ENCODE measurements around the gene FTCD. TPM values are rescaled to one million over a fixed set of nuclear protein-coding genes. Genes with fewer than 3 reads are reported as not detected.

Gene FTCD
- total and polyA plus RNA-seq, 2 of the 8 experiments (the other 6 are each of a cell fraction or from before 2014, with no cell fraction given), result 3.3 to 4.9 TPM

DNA sequence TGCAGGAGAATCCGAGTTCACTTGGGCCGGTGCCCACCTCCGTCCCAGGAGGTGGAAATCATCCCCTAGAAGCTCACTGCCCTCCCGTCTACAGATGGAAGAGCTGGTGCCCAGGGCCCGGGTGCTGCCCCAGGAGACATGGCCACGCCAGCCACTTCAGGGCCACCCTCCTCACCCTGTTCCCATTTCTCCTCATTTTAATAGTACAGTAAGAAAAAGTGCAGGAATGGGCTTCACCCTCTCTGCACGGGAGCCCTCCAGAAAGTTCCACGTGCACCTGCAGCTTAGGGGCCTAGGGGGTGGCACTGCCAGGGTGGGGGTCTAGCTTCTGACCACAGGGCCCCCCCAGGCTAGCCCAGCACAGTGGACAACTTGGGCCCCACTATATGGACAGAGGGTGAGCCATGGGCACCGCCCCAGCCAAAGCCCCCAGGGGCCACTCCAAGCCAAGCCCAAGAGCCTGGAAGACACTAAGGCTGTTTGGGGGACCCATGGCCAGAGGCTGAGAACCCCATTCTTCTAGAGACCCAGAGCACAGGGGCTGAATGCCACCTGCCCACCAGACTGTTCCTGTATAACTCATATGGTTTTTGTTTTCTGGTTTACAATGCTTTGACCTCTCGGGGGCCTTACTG, 3.4 kb upstream of the FTCD start (continued):
- TF ChIP-seq, protein P1, sequence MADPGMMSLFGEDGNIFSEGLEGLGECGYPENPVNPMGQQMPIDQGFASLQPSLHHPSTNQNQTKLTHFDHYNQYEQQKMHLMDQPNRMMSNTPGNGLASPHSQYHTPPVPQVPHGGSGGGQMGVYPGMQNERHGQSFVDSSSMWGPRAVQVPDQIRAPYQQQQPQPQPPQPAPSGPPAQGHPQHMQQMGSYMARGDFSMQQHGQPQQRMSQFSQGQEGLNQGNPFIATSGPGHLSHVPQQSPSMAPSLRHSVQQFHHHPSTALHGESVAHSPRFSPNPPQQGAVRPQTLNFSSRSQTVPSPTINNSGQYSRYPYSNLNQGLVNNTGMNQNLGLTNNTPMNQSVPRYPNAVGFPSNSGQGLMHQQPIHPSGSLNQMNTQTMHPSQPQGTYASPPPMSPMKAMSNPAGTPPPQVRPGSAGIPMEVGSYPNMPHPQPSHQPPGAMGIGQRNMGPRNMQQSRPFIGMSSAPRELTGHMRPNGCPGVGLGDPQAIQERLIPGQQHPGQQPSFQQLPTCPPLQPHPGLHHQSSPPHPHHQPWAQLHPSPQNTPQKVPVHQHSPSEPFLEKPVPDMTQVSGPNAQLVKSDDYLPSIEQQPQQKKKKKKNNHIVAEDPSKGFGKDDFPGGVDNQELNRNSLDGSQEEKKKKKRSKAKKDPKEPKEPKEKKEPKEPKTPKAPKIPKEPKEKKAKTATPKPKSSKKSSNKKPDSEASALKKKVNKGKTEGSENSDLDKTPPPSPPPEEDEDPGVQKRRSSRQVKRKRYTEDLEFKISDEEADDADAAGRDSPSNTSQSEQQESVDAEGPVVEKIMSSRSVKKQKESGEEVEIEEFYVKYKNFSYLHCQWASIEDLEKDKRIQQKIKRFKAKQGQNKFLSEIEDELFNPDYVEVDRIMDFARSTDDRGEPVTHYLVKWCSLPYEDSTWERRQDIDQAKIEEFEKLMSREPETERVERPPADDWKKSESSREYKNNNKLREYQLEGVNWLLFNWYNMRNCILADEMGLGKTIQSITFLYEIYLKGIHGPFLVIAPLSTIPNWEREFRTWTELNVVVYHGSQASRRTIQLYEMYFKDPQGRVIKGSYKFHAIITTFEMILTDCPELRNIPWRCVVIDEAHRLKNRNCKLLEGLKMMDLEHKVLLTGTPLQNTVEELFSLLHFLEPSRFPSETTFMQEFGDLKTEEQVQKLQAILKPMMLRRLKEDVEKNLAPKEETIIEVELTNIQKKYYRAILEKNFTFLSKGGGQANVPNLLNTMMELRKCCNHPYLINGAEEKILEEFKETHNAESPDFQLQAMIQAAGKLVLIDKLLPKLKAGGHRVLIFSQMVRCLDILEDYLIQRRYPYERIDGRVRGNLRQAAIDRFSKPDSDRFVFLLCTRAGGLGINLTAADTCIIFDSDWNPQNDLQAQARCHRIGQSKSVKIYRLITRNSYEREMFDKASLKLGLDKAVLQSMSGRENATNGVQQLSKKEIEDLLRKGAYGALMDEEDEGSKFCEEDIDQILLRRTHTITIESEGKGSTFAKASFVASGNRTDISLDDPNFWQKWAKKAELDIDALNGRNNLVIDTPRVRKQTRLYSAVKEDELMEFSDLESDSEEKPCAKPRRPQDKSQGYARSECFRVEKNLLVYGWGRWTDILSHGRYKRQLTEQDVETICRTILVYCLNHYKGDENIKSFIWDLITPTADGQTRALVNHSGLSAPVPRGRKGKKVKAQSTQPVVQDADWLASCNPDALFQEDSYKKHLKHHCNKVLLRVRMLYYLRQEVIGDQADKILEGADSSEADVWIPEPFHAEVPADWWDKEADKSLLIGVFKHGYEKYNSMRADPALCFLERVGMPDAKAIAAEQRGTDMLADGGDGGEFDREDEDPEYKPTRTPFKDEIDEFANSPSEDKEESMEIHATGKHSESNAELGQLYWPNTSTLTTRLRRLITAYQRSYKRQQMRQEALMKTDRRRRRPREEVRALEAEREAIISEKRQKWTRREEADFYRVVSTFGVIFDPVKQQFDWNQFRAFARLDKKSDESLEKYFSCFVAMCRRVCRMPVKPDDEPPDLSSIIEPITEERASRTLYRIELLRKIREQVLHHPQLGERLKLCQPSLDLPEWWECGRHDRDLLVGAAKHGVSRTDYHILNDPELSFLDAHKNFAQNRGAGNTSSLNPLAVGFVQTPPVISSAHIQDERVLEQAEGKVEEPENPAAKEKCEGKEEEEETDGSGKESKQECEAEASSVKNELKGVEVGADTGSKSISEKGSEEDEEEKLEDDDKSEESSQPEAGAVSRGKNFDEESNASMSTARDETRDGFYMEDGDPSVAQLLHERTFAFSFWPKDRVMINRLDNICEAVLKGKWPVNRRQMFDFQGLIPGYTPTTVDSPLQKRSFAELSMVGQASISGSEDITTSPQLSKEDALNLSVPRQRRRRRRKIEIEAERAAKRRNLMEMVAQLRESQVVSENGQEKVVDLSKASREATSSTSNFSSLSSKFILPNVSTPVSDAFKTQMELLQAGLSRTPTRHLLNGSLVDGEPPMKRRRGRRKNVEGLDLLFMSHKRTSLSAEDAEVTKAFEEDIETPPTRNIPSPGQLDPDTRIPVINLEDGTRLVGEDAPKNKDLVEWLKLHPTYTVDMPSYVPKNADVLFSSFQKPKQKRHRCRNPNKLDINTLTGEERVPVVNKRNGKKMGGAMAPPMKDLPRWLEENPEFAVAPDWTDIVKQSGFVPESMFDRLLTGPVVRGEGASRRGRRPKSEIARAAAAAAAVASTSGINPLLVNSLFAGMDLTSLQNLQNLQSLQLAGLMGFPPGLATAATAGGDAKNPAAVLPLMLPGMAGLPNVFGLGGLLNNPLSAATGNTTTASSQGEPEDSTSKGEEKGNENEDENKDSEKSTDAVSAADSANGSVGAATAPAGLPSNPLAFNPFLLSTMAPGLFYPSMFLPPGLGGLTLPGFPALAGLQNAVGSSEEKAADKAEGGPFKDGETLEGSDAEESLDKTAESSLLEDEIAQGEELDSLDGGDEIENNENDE (IDR thresholded peaks at IDR 0.05; ENCODE audit: insufficient replicate concordance, low read length), result no peak
- no peak for TF ChIP-seq JUND (IDR thresholded peaks at IDR 0.05; ENCODE audit: low read length)
- no peak for TF ChIP-seq POLR2A (IDR thresholded peaks at IDR 0.05; ENCODE audit: control extremely low read depth in 1 of 2, low read depth in 2 of 2, low read length in 2 of 2)
- TF ChIP-seq, protein P2, sequence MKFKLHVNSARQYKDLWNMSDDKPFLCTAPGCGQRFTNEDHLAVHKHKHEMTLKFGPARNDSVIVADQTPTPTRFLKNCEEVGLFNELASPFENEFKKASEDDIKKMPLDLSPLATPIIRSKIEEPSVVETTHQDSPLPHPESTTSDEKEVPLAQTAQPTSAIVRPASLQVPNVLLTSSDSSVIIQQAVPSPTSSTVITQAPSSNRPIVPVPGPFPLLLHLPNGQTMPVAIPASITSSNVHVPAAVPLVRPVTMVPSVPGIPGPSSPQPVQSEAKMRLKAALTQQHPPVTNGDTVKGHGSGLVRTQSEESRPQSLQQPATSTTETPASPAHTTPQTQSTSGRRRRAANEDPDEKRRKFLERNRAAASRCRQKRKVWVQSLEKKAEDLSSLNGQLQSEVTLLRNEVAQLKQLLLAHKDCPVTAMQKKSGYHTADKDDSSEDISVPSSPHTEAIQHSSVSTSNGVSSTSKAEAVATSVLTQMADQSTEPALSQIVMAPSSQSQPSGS (IDR thresholded peaks at IDR 0.05; ENCODE audit: low read length), result no peak
- no peak for TF ChIP-seq TAF7 (optimal IDR thresholded peaks at IDR 0.05; ENCODE audit: borderline replicate concordance, low read depth, low read length)
- TF ChIP-seq SRF (IDR thresholded peaks at IDR 0.05; ENCODE audit: low read depth, low read length), result no peak
- TF ChIP-seq, protein P3, sequence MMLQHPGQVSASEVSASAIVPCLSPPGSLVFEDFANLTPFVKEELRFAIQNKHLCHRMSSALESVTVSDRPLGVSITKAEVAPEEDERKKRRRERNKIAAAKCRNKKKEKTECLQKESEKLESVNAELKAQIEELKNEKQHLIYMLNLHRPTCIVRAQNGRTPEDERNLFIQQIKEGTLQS (IDR thresholded peaks at IDR 0.05; ENCODE audit: insufficient read depth, low read depth, low read length), result no peak

All from H1 (cell line).